Mucosa of rectum (tissue), 2 donors: ENCODE results near the gene NPC2.

Source experiments
- H3K27ac ChIP-seq, 2 donors: one replicate each; pipeline ENCODE4 v1.7.0; 2013; ENCODE audit warnings: inconsistent platforms in 2 of 2, low read depth in 2 of 2, low read length in 2 of 2
- H3K27me3 ChIP-seq, 2 donors: one replicate each; pipeline ENCODE4 v1.7.0; 2013; ENCODE audit warnings: low read length in 2 of 2; ENCODE audit not compliant: control insufficient read depth in 2 of 2, insufficient read depth in 2 of 2
- H3K36me3 ChIP-seq, 2 donors: one replicate each; pipeline ENCODE4 v1.7.0; 2013; ENCODE audit warnings: low read length in 2 of 2; ENCODE audit not compliant: control insufficient read depth in 2 of 2, insufficient read depth in 2 of 2
- H3K4me1 ChIP-seq, 2 donors: one replicate each; pipeline ENCODE4 v1.7.0; 2013; ENCODE audit warnings: low read length in 2 of 2, mild to moderate bottlenecking in 1 of 2; ENCODE audit not compliant: control insufficient read depth in 2 of 2, insufficient read depth in 2 of 2
- H3K4me3 ChIP-seq, 2 donors: one replicate each; pipeline ENCODE4 v1.7.0; 2013; ENCODE audit warnings: low read length in 2 of 2
- H3K9ac ChIP-seq, 2 donors: one replicate each; pipeline ENCODE4 v1.7.0; 2013; ENCODE audit warnings: low read length in 2 of 2, low read depth in 1 of 2, mild to moderate bottlenecking in 1 of 2
- H3K9me3 ChIP-seq, 2 donors: one replicate each; pipeline ENCODE4 v1.7.0; 2013; ENCODE audit warnings: low read length in 2 of 2; ENCODE audit not compliant: control insufficient read depth in 2 of 2
- donor health status: healthy.
- donor health status: Normal muscosa, but diverticular disease.

Gene NPC2

GRCh38 chr14:74509587-74510222 is 16.6 kb upstream of the NPC2 start:
- H3K27me3 ChIP-seq = peaks cover 0 to 3% of the 10 kb centered on the region in 2 donors
- H3K27ac ChIP-seq = no peak overlapping the region
- H3K4me1 ChIP-seq = no peaks in the 10 kb centered on the region
- no peaks in the 10 kb centered on the region for H3K9me3 ChIP-seq
- H3K9ac ChIP-seq = no peak overlapping the region
- H3K4me3 ChIP-seq = no peak overlapping the region
- no peaks in the 10 kb centered on the region for H3K36me3 ChIP-seq

DNA sequence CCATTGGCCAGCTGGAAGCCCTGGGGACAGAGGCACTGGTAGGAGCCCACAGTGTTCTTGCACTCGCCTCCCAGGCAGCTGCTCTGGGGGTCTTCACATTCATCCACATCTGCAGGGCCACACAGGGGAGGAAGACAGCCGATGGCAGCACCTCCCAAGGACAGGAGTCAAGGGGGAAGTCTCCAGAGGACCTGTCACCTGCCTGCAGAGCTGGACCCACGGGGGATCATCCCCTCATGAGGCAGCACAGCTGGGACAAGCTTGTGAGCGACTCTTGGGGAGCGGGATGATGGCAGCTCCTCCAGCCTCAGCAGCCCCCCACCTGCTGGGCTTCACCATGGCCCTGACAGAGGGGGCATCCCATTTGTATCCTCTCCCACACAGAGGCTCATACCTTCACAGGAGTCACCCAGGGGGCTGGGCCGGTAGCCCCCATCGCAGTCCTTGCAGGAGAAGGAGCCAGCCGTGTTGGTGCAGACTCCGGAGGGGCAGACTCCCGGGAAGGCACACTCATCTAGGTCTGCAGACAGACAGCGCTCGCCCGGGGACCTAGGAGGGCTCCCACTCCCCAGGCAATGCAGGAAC is 15.8 kb upstream of the NPC2 start:
- Histone ChIP-seq H3K27me3 (peaks cover 0 to 3% of the 10 kb centered on the region in 2 donors), H3K36me3 (no peaks in the 10 kb centered on the region), H3K9ac (no peak overlapping the region), H3K9me3 (no peaks in the 10 kb centered on the region), H3K4me1 (no peaks in the 10 kb centered on the region), H3K27ac (no peak overlapping the region), H3K4me3 (no peak overlapping the region)

DNA sequence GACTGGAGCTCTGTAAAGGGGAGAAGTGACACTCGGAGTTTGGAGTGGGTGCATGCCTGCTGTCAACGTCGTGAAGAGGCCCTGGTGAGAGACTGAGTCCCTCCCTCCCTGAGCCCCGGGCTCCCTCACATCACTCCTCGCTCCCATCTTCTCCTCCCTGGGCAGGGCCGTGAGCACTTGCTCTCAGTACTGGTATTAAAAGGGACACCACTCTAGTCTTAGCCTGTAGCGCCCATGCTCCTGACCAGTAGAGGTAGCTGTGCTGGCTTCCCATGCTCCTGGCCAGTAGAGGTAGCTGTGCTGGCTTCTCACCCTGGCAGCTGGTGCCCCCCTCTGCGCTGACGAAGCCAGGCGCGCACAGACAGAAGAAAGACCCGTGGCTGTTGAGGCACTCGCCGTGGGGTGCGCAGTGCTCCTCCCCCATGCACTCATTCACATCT is 15.2 kb upstream of the NPC2 start:
- Histone ChIP-seq H3K36me3 (no peaks in the 10 kb centered on the region), H3K4me1 (no peaks in the 10 kb centered on the region), H3K27ac (no peak overlapping the region), H3K4me3 (no peak overlapping the region), H3K9me3 (no peaks in the 10 kb centered on the region), H3K27me3 (peaks cover 0 to 3% of the 10 kb centered on the region in 2 donors), H3K9ac (no peak overlapping the region)

- Histone ChIP-seq H3K9me3 (no peaks in the 10 kb centered on the region), H3K4me3 (no peak overlapping the region), H3K36me3 (no peaks in the 10 kb centered on the region), H3K4me1 (no peaks in the 10 kb centered on the region), H3K27me3 (peaks cover 0 to 3% of the 10 kb centered on the region in 2 donors), H3K27ac (no peak overlapping the region), H3K9ac (no peak overlapping the region)
Observed at GRCh38 chr14:74507840-74508239, 14.7 kb upstream of the NPC2 start.

GRCh38 chr14:74507085-74507484 is 14.0 kb upstream of the NPC2 start:
- H3K4me3 ChIP-seq = no peak overlapping the region
- peaks cover 0 to 3% of the 10 kb centered on the region in 2 donors for H3K27me3 ChIP-seq
- H3K9ac ChIP-seq = no peak overlapping the region
- H3K27ac ChIP-seq = no peak overlapping the region
- no peaks in the 10 kb centered on the region for H3K36me3 ChIP-seq
- no peaks in the 10 kb centered on the region for H3K9me3 ChIP-seq
- no peaks in the 10 kb centered on the region for H3K4me1 ChIP-seq

- no peaks in the 10 kb centered on the region for H3K9me3 ChIP-seq
- no peak overlapping the region for H3K27ac ChIP-seq
- no peak overlapping the region for H3K4me3 ChIP-seq
- H3K36me3 ChIP-seq = no peaks in the 10 kb centered on the region
- H3K9ac ChIP-seq = no peak overlapping the region
- H3K27me3 ChIP-seq = peaks cover 0 to 3% of the 10 kb centered on the region in 2 donors
- H3K4me1 ChIP-seq = no peaks in the 10 kb centered on the region
Observed at GRCh38 chr14:74506411-74506851, 13.3 kb upstream of the NPC2 start.

DNA sequence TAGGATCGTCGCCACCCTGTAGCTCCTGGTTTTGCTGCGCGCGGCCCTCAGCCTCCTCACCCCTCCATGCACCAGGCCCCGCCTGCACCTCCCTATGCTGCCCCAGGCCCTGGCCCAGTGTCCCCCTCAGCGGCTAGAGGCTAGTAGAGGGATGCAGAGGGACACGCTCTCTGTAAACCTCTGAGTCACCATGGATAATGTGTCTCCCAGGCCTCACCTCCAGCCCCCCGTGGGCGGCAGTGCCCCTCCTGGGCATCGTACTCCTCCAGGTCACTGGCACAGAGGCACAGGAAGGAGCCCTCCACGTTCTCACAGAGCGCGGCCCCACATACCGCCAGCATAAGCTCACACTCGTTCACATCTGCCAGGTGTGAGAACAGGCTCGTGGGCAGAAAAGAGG is 12.7 kb upstream of the NPC2 start:
- peaks cover 0 to 3% of the 10 kb centered on the region in 2 donors for H3K27me3 ChIP-seq
- H3K27ac ChIP-seq = no peak overlapping the region
- H3K4me3 ChIP-seq = no peak overlapping the region
- H3K9me3 ChIP-seq = no peaks in the 10 kb centered on the region
- no peak overlapping the region for H3K9ac ChIP-seq
- no peaks in the 10 kb centered on the region for H3K36me3 ChIP-seq
- H3K4me1 ChIP-seq = no peaks in the 10 kb centered on the region

GRCh38 chr14:74504874-74505720 is 12.0 kb upstream of the NPC2 start:
- Histone ChIP-seq H3K9ac (no peak overlapping the region), H3K4me3 (no peak overlapping the region), H3K9me3 (no peaks in the 10 kb centered on the region), H3K36me3 (no peaks in the 10 kb centered on the region), H3K27me3 (peaks cover 0 to 3% of the 10 kb centered on the region in 2 donors), H3K4me1 (no peaks in the 10 kb centered on the region), H3K27ac (no peak overlapping the region)

DNA sequence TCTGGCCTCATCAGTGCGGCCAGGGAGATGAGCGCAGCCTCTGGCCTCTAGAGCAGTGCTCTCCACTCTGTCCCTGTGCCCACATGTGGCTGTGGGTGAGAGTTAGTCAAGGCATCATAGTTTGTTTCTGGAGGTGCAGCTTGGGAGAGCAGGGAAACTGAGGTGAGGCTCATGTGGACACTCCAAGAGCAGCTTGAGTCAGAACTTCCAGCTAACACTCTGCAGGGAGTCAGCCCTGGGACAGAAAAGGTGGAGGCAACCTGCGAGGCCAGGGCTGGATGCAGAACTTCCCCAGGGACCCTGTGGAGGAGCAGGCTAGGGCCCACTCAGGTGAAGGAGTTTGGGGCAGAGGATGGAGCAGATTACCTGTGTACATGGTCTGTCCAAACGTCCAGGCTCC is 11.3 kb upstream of the NPC2 start:
- Histone ChIP-seq H3K4me1 (no peaks in the 10 kb centered on the region), H3K36me3 (no peaks in the 10 kb centered on the region), H3K4me3 (no peak overlapping the region), H3K27ac (no peak overlapping the region), H3K27me3 (peaks cover 0 to 3% of the 10 kb centered on the region in 2 donors), H3K9ac (no peak overlapping the region), H3K9me3 (no peaks in the 10 kb centered on the region)

DNA sequence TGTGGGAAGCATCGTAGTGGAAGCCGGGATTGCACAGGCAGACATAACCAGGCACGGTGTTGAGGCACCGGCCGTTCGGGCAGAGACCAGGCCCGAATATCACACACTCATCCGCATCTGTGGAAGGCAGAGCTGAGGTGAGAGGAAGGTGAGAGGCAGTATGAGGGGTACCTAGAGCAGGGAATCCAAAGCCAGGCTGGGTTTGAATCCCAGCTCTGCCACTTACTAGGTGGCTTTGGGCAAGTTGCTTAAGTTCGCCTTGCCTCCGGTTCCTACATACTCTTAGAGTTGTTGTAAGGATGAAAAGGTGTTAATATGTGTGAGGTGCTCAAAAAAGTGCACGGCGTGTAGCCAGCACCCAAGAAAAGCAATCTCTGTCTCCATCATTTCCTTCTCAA is 10.8 kb upstream of the NPC2 start:
- H3K4me3 ChIP-seq = no peak overlapping the region
- no peak overlapping the region for H3K9ac ChIP-seq
- no peaks in the 10 kb centered on the region for H3K36me3 ChIP-seq
- H3K9me3 ChIP-seq = no peaks in the 10 kb centered on the region
- H3K27ac ChIP-seq = no peak overlapping the region
- peaks cover 0 to 3% of the 10 kb centered on the region in 2 donors for H3K27me3 ChIP-seq
- no peaks in the 10 kb centered on the region for H3K4me1 ChIP-seq
